IMR-90 (cell line): ENCODE results near the gene MAU2. TPM values are rescaled to one million over a fixed set of nuclear protein-coding genes. Genes with fewer than 3 reads are reported as not detected.

ENCODE experiments used
- ATAC-seq: fragments of 200-7000 bp; cut with Tn5 transposase; 2 replicates; pipeline ENCODE4 v1.9.1; 2020; ENCODE audit warnings: low read depth, mild to moderate bottlenecking, moderate library complexity
- BruUV-seq: library from RNA; stranded (reverse); fragments of 400-500 nt; replicated peaks from 2 replicates; lab custom pipeline; 2021; lab: Mats Ljungman, UMichigan
- CTCF ChIA-PET: fragments of 300-600 bp; formaldehyde crosslinking; extraction: SDS; loops from one replicate; lab custom pipeline; 2021; ENCODE audit warnings: antibody characterized with exemption; lab: Yijun Ruan, JAX
- POLR2A ChIA-PET: fragments of 300-600 bp; sonication (Branson Sonifier 250); formaldehyde crosslinking; loops from one replicate; lab custom pipeline; 2022; ENCODE audit warnings: antibody characterized with exemption; ENCODE audit not compliant: unreplicated experiment; lab: Charles Lee
- DNase-seq: peaks from one replicate; pipeline ENCODE4 v3.0.0; 2013
- H2AFZ ChIP-seq: replicated peaks from 2 replicates; pipeline ENCODE3; 2013; ENCODE audit warnings: low read length, mild to moderate bottlenecking; ENCODE audit not compliant: poor library complexity
- H2AK5ac ChIP-seq: 2 replicates; pipeline ENCODE4 v1.6.1; 2013; ENCODE audit warnings: low read depth, low read length, inconsistent platforms
- H2AK9ac ChIP-seq: replicated peaks from 2 replicates; pipeline ENCODE3; 2013; ENCODE audit warnings: mild to moderate bottlenecking, low read depth, low read length, moderate library complexity; ENCODE audit not compliant: poor library complexity
- H2BK120ac ChIP-seq: 2 replicates; pipeline ENCODE4 v1.6.1; 2013; ENCODE audit warnings: low read depth, low read length, inconsistent platforms
- H2BK15ac ChIP-seq: 3 replicates; pipeline ENCODE4 v1.6.1; 2013; ENCODE audit warnings: low read depth, low read length, inconsistent platforms
- H2BK20ac ChIP-seq: 2 replicates; pipeline ENCODE4 v1.6.1; 2013; ENCODE audit warnings: low read depth, mild to moderate bottlenecking, inconsistent platforms, low read length, moderate library complexity
- H2BK5ac ChIP-seq: 2 replicates; pipeline ENCODE4 v1.6.1; 2013; ENCODE audit warnings: mild to moderate bottlenecking, low read depth, low read length, inconsistent platforms; ENCODE audit not compliant: poor library complexity, severe bottlenecking
- H3K14ac ChIP-seq: replicated peaks from 2 replicates; pipeline ENCODE4 v1.6.1; 2013; ENCODE audit warnings: low read depth, low read length, inconsistent platforms
- H3K18ac ChIP-seq: 2 replicates; pipeline ENCODE4 v1.6.1; 2013; ENCODE audit warnings: low read depth, low read length, control low read depth
- H3K23ac ChIP-seq: 2 replicates; pipeline ENCODE4 v1.6.1; 2013; ENCODE audit warnings: low read depth, low read length, inconsistent platforms
- H3K27ac ChIP-seq: 2 replicates; pipeline ENCODE4 v1.5.1; 2013; ENCODE audit warnings: mild to moderate bottlenecking, control low read depth, low read length; ENCODE audit not compliant: insufficient read depth
- H3K27me3 ChIP-seq: 2 replicates; pipeline ENCODE4 v1.6.1; 2013; ENCODE audit warnings: low read length; ENCODE audit not compliant: control insufficient read depth, insufficient read depth
- H3K36me3 ChIP-seq: 2 replicates; pipeline ENCODE4 v1.6.1; 2013; ENCODE audit warnings: low read length, mixed read lengths; ENCODE audit not compliant: control insufficient read depth, insufficient read depth
- H3K4ac ChIP-seq: 2 replicates; pipeline ENCODE4 v1.6.1; 2013; ENCODE audit warnings: low read depth, low read length, inconsistent platforms
- H3K4me1 ChIP-seq: 2 replicates; pipeline ENCODE4 v1.6.1; 2013; ENCODE audit warnings: low read length, mixed read lengths; ENCODE audit not compliant: control insufficient read depth, insufficient read depth
- H3K4me2 ChIP-seq: 2 replicates; pipeline ENCODE4 v1.6.1; 2013; ENCODE audit warnings: low read depth, mild to moderate bottlenecking, control low read depth, low read length, moderate library complexity
- H3K4me3 ChIP-seq: 2 replicates; pipeline ENCODE4 v1.5.1; 2013; ENCODE audit warnings: low read depth, mild to moderate bottlenecking, control low read depth, low read length, moderate library complexity; ENCODE audit not compliant: insufficient read depth
- H3K56ac ChIP-seq: 2 replicates; pipeline ENCODE4 v1.6.1; 2013; ENCODE audit warnings: low read length, inconsistent platforms; ENCODE audit not compliant: insufficient read depth; ENCODE audit errors: extremely low read depth
- H3K79me1 ChIP-seq, 2 experiments: 2 replicates each; pipeline ENCODE4 v1.6.1; 2013; ENCODE audit warnings: low read length in 2 of 2, inconsistent platforms in 1 of 2, low read depth in 1 of 2
- H3K9ac ChIP-seq: 2 replicates; pipeline ENCODE4 v1.6.1; 2013; ENCODE audit warnings: low read depth, low read length, control low read depth
- H3K9me1 ChIP-seq: 2 replicates; pipeline ENCODE4 v1.6.1; 2013; ENCODE audit warnings: low read length, inconsistent platforms; ENCODE audit not compliant: insufficient read depth
- H3K9me3 ChIP-seq: 2 replicates; pipeline ENCODE4 v1.6.1; 2013; ENCODE audit warnings: low read length; ENCODE audit not compliant: control insufficient read depth, insufficient read depth
- H4K20me1 ChIP-seq: 2 replicates; pipeline ENCODE4 v1.6.1; 2013; ENCODE audit warnings: low read length, inconsistent platforms; ENCODE audit not compliant: insufficient read depth
- H4K5ac ChIP-seq: 2 replicates; pipeline ENCODE4 v1.6.1; 2013; ENCODE audit warnings: mild to moderate bottlenecking, low read depth, low read length, control low read depth
- H4K8ac ChIP-seq, 2 experiments: 2 replicates each; pipeline ENCODE4 v1.6.1; 2013; ENCODE audit warnings: low read depth in 2 of 2, low read length in 2 of 2, control low read depth in 1 of 2, inconsistent platforms in 1 of 2
- H4K91ac ChIP-seq: 2 replicates; pipeline ENCODE4 v1.6.1; 2013; ENCODE audit warnings: low read depth, low read length, inconsistent platforms; ENCODE audit not compliant: insufficient read depth
- CTCF ChIP-seq: conservative IDR thresholded peaks from 2 replicates; pipeline ENCODE4 v1.5.1; 2012; ENCODE audit warnings: mild to moderate bottlenecking, low read depth, low read length, improper control_type of control experiment
- MAFK ChIP-seq: IDR thresholded peaks from 2 replicates; pipeline ENCODE4 v1.6.1; 2012; ENCODE audit warnings: low read depth, low read length, improper control_type of control experiment
- MXI1 ChIP-seq: IDR thresholded peaks from 2 replicates; pipeline ENCODE4 v1.6.1; 2012; ENCODE audit warnings: low read depth, mild to moderate bottlenecking, low read length, moderate library complexity, borderline replicate concordance
- RFX5 ChIP-seq: IDR thresholded peaks from 2 replicates; pipeline ENCODE4 v1.8.0; 2012; ENCODE audit warnings: low read depth, mild to moderate bottlenecking, low read length, moderate library complexity
- WGBS, 2 experiments: methylation state at CpG; one replicate each; pipeline versions ENCODE4 v1.1.5 to v1.1.7; 2013; ENCODE audit warnings: missing lambda C conversion rate in 2 of 2; ENCODE audit not compliant: insufficient read length in 1 of 2; ENCODE audit errors: extremely low coverage in 2 of 2; 5-methylcytosine and 5-hydroxymethylcytosine counted together
- dilution Hi-C: fragments of 300-500 bp; cut with HindIII; formaldehyde crosslinking; loops from one replicate; pipeline ENCODE4 v1.14.3; 2018; ENCODE audit warnings: low sequenced_read_pairs; ENCODE audit not compliant: unreplicated experiment
- in situ Hi-C: fragments of 300-500 bp; cut with MboI; formaldehyde crosslinking; loops from 3 replicates; pipeline ENCODE4 v1.14.3; 2019; ENCODE audit warnings: low sequenced_read_pairs, inconsistent platforms, mixed read lengths
- intact Hi-C: fragments of 100-400 bp; cut with micrococcal nuclease; formaldehyde crosslinking; loops from 2 replicates; pipeline ENCODE4 v1.10.0; 2022
- polyA plus RNA-seq, 3 experiments: library from polyadenylated mRNA; depleted of rRNA; stranded (reverse); fragments of >200 nt; gene quantifications; 2 replicates each; pipeline ENCODE4 v1.2.3, GENCODE V29; 2012; ENCODE audit warnings: low replicate concordance in 1 of 3
- total RNA-seq: library from RNA; depleted of rRNA; stranded (reverse); fragments of >200 nt; gene quantifications from 2 replicates; pipeline ENCODE4 v1.2.3, GENCODE V29; 2012
- TF ChIP-seq, protein P1 (sequence below): fragments of 150-350 bp; IDR thresholded peaks from 2 replicates; pipeline ENCODE4 v1.6.1; 2016; ENCODE audit warnings: low read depth, mild to moderate bottlenecking, low read length, moderate library complexity, borderline replicate concordance
- TF ChIP-seq, protein P2 (sequence below): fragments of 150-350 bp; IDR thresholded peaks from 2 replicates; pipeline ENCODE4 v1.6.1; 2017; ENCODE audit warnings: mild to moderate bottlenecking, antibody characterized with exemption, low read length, low read depth

The MAU2 gene
- total and polyA plus RNA-seq, 2 of the 4 experiments (the other 2 are of a cell fraction): 24.6 to 31.1 TPM

GRCh38 chr19:19387108-19387507 lies 66.5 kb downstream of the MAU2 start:
- H3K9me3 ChIP-seq: no peaks in the 10 kb centered on the region
- no TSS peak for BruUV-seq
- H3K18ac ChIP-seq: no peak overlapping the region
- H3K9me1 ChIP-seq: peaks cover 3% of the 10 kb centered on the region; the same call in 1 of the 2 replicates
- H2BK15ac ChIP-seq: no peak overlapping the region
- CTCF ChIA-PET: no interaction called here
- no peak overlapping the region for H3K4me3 ChIP-seq
- H3K4me1 ChIP-seq: peaks cover 8% of the 10 kb centered on the region
- no peak overlapping the region for H4K5ac ChIP-seq
- no peak overlapping the region for H2BK20ac ChIP-seq
- POLR2A ChIA-PET: no interaction called here
- peak overlapping the region; percentile 93 for H2AK9ac ChIP-seq
- in situ Hi-C loops (loop anchor here (25.0 kb wide), 1 partner anchor 250 kb away; the partner anchor contains the start of genes GMIP and LPAR2), dilution Hi-C loops (no loop called here), intact Hi-C loops (loop anchor here (5.0 kb wide), 1 partner anchor 100 kb away; no protein-coding TSS in a partner anchor)
- no peak for ATAC-seq
- H3K79me1 ChIP-seq: peaks cover 30 to 59% of the 10 kb centered on the region in 2 experiments
- H4K20me1 ChIP-seq: no peaks in the 10 kb centered on the region
- no peak overlapping the region for H3K56ac ChIP-seq
- H3K27ac ChIP-seq: no peak overlapping the region
- no peak overlapping the region for H3K14ac ChIP-seq
- DNase-seq: no peak
- H3K36me3 ChIP-seq: no peaks in the 10 kb centered on the region
- no peak overlapping the region for H4K91ac ChIP-seq
- H2BK5ac ChIP-seq: no peak overlapping the region
- no peak overlapping the region for H3K9ac ChIP-seq
- TF ChIP-seq CTCF (no peak), MXI1 (no peak), RFX5 (no peak), MAFK (no peak)
- TF ChIP-seq, protein P1, sequence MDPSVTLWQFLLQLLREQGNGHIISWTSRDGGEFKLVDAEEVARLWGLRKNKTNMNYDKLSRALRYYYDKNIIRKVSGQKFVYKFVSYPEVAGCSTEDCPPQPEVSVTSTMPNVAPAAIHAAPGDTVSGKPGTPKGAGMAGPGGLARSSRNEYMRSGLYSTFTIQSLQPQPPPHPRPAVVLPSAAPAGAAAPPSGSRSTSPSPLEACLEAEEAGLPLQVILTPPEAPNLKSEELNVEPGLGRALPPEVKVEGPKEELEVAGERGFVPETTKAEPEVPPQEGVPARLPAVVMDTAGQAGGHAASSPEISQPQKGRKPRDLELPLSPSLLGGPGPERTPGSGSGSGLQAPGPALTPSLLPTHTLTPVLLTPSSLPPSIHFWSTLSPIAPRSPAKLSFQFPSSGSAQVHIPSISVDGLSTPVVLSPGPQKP: no peak
- TF ChIP-seq, protein P2, sequence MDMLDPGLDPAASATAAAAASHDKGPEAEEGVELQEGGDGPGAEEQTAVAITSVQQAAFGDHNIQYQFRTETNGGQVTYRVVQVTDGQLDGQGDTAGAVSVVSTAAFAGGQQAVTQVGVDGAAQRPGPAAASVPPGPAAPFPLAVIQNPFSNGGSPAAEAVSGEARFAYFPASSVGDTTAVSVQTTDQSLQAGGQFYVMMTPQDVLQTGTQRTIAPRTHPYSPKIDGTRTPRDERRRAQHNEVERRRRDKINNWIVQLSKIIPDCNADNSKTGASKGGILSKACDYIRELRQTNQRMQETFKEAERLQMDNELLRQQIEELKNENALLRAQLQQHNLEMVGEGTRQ: no peak
- no peak overlapping the region for H2AFZ ChIP-seq
- no peak overlapping the region for H3K23ac ChIP-seq
- peak overlapping the region; percentile 80; the same call in 1 of the 2 replicates for H3K4me2 ChIP-seq
- WGBS, 2 experiments: 80% methylated on average over 1 of the region's 5 CpGs; no CpG with 5 or more reads in 1 of the 2 experiments
- no peak overlapping the region for H2BK120ac ChIP-seq
- no peak overlapping the region for H4K8ac ChIP-seq
- H2AK5ac ChIP-seq: no peak overlapping the region
- H3K27me3 ChIP-seq: no peaks in the 10 kb centered on the region
- no peak overlapping the region for H3K4ac ChIP-seq
